ENCODE data around the gene SNX32.

The SNX32 gene

DNA sequence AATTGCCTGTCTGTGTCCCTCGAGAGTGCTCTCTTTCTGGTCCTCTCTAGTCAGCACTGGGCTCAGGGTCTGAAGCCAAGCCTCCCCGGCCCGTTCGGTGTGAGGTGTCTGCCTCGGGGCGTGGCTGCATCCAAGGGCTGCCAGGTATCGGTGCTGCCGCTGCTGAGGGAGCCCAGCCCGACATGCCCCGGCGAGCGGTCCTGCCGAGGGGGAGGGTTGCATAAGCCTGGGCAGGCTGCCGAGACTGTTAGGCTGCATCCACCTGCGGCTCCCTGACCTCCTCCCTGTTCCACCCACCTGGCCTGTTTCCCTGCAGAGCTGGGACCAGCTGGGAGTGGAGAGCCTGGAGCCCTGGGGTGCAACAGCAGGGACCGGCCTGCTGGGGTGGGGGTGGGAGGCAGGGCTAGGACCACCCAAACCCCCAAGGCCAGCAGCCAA, 40.6 kb upstream of the SNX32 start:
- in situ Hi-C loops (cut with MboI; ENCODE audit: low pct_unique_long_range_greater_than_20kb, low sequenced_read_pairs, unreplicated experiment) = no loop called here
- DNase-seq (ENCODE audit: low spot score) = no peak
- TF ChIP-seq, protein P1, sequence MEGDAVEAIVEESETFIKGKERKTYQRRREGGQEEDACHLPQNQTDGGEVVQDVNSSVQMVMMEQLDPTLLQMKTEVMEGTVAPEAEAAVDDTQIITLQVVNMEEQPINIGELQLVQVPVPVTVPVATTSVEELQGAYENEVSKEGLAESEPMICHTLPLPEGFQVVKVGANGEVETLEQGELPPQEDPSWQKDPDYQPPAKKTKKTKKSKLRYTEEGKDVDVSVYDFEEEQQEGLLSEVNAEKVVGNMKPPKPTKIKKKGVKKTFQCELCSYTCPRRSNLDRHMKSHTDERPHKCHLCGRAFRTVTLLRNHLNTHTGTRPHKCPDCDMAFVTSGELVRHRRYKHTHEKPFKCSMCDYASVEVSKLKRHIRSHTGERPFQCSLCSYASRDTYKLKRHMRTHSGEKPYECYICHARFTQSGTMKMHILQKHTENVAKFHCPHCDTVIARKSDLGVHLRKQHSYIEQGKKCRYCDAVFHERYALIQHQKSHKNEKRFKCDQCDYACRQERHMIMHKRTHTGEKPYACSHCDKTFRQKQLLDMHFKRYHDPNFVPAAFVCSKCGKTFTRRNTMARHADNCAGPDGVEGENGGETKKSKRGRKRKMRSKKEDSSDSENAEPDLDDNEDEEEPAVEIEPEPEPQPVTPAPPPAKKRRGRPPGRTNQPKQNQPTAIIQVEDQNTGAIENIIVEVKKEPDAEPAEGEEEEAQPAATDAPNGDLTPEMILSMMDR (IDR thresholded peaks at IDR 0.05; ENCODE audit: extremely low read depth, insufficient read depth, missing control alignments) = no peak

DNA sequence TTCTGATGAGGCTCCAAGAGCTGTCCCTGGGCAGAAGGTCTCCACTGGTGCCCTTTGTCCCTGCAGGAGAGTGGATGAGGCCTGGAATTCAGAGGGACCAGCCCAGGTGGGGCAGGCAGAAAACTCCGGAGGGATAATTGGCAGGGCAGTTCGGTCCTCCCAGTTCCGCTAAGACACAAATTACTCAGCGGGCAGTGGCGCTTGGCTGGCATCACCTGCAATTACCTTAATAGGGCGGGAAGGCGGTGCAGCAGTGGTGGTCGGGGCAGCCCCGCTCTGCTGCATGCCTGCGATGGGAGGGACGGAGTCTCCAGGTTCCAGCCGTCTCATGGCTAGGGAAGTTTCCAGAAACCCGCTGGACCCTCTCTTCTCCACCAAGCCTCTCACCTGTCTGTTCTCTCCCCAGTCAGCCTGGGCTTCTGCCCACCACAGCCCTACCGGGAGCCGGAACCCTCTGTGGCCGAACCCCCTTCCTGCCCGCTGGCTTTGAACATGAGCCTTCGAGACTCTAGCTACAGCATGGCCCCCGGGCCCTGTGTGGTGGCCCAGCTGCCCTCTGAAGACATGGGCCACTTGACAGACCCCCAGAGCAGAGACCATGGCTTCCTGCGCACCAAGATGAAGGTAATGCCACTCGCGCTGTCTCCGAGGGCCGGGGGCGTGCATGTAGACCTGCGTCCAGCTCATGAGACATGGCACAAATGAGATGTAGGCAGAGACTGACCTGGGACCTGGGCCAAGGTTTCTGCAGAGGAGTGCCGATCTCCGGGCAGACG, 40.0 kb upstream of the SNX32 start:
- no peak for DNase-seq (ENCODE audit: low spot score)
- TF ChIP-seq, protein P1 (IDR thresholded peaks at IDR 0.05; ENCODE audit: extremely low read depth, insufficient read depth, missing control alignments) = no peak
- in situ Hi-C loops (cut with MboI; ENCODE audit: low pct_unique_long_range_greater_than_20kb, low sequenced_read_pairs, unreplicated experiment) = no loop called here

DNA sequence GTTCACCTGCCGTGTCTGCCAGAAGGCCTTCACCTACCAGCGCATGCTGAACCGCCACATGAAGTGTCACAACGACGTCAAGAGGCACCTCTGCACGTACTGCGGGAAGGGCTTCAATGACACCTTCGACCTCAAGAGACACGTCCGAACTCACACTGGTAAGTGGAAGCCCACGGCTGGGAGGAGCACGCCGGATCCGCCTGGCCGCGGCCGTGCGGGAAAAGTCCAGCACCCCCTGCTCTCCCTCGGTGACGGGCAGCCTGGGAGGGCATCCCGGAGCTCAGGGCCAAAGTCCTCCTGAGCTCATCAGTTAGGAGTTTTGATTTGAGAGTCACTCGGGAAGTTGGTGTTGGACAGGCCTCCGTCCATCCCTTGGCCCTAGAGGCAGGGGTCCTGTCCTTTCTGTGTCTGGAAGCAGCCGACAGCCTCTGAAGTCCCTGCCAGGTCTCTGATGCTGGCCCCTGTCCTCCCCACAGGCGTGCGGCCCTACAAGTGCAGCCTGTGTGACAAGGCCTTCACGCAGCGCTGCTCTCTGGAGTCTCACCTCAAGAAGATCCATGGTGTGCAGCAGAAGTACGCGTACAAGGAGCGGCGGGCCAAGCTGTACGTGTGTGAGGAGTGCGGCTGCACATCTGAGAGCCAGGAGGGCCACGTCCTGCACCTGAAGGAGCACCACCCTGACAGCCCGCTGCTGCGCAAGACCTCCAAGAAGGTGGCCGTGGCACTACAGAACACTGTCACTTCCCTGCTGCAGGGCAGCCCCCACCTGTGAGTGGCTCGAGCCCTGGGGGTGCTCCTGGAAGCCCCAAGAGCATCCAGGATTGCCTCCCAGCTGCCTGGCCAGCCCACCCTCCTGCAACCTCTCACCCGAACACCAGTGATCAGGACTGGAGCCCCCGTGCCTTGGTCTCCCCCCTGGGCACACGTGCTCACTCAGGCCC, 38.9 kb upstream of the SNX32 start:
- DNase-seq (ENCODE audit: low spot score) = no peak
- in situ Hi-C loops (cut with MboI; ENCODE audit: low pct_unique_long_range_greater_than_20kb, low sequenced_read_pairs, unreplicated experiment) = no loop called here
- TF ChIP-seq, protein P1 (IDR thresholded peaks at IDR 0.05; ENCODE audit: extremely low read depth, insufficient read depth, missing control alignments) = no peak

DNA sequence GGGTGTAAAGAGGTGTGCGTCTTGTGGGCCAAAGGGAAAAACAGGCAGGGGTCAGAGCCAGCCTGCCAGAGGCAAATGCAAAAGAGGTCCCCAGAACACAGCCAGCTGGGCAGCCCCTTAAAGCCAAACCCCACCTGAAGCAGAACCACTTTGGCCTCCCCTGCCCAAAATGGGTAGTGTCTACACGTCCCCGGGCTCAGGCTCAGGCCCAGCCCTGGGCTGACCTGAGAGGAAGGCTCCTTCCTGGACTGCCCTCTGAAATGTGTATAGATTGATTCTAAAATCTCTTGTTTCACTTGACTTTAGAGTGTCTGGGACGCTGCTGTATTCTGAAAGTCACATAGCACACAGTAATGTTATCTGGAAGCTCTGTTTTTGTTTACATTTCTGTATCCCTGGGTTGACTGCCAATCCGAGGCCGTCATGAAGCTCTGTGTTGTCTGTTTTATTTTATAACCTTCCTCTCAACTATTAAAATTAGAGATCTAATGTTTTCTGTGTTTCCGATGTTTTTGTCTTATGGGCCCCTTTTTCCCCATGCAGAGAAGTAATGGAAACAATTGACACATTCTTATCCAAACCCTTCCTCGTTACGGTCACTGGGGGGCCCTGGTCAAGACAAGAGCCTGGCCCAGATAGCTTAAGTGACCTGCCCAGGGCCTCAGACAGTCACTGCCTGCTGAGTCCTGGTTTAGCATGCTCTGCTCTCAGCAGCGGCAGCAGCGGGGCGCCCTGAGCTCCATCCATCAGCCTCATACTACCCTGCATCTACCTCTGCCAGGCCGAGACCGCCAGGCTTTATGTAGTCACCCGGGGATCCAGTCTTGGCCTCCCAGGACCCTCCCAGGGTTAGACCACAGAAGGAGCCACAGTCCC, 36.8 kb upstream of the SNX32 start:
- in situ Hi-C loops (cut with MboI; ENCODE audit: low pct_unique_long_range_greater_than_20kb, low sequenced_read_pairs, unreplicated experiment) = no loop called here
- no peak for DNase-seq (ENCODE audit: low spot score)
- TF ChIP-seq, protein P1 (IDR thresholded peaks at IDR 0.05; ENCODE audit: extremely low read depth, insufficient read depth, missing control alignments) = no peak

DNA sequence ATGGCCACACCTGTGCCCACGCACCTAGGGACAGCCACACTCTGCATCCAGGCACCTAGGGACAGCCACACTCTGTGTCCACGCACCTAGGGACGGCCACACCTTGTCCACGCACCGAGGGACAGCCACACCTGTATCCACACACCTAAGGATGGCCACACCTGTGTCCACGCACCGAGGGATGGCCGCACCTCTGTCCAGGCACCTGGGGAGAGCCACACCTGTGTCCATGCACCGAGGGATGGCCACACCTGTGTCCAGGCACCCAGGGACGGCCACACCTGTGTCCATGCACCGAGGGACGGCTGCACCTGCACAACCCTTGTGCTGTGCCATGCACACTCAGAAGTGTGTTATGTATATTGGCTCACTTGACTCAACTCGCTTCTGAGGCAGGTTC, 36.1 kb upstream of the SNX32 start:
- in situ Hi-C loops (cut with MboI; ENCODE audit: low pct_unique_long_range_greater_than_20kb, low sequenced_read_pairs, unreplicated experiment) = no loop called here
- TF ChIP-seq, protein P1 (IDR thresholded peaks at IDR 0.05; ENCODE audit: extremely low read depth, insufficient read depth, missing control alignments) = no peak
- DNase-seq (ENCODE audit: low spot score) = no peak

DNA sequence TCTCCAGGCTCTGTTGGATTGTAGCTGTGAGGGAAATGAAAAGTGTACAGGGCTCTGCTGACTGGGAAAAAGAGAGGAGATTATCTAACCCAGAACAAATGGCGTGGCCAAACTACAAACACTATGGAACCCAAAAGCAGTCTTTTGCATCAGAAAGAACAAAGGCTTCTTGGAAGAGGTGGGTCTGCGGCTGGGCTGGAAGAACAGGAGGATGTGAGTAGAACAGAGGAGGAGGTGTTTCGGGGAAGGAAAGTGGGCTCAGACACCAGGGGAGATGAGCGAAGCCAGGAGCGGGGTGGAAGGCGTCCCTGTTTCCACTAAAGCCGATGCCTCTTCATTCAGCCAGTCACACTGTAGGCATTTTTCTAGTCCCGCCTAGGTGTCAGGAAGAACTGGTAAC, 34.9 kb upstream of the SNX32 start:
- in situ Hi-C loops (cut with MboI; ENCODE audit: low pct_unique_long_range_greater_than_20kb, low sequenced_read_pairs, unreplicated experiment) = no loop called here
- TF ChIP-seq, protein P1 (IDR thresholded peaks at IDR 0.05; ENCODE audit: extremely low read depth, insufficient read depth, missing control alignments) = no peak
- no peak for DNase-seq (ENCODE audit: low spot score)
